Measurements from ENCODE around the gene UBE2QL1. TPM values are rescaled to one million over a fixed set of nuclear protein-coding genes. Genes with fewer than 3 reads are reported as not detected.
A peak's percentile ranks its signal among the peaks of the same experiment; 100 is the strongest.

UBE2QL1 gene, protein sequence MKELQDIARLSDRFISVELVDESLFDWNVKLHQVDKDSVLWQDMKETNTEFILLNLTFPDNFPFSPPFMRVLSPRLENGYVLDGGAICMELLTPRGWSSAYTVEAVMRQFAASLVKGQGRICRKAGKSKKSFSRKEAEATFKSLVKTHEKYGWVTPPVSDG
- total RNA-seq = not detected in 2 replicates

DNA sequence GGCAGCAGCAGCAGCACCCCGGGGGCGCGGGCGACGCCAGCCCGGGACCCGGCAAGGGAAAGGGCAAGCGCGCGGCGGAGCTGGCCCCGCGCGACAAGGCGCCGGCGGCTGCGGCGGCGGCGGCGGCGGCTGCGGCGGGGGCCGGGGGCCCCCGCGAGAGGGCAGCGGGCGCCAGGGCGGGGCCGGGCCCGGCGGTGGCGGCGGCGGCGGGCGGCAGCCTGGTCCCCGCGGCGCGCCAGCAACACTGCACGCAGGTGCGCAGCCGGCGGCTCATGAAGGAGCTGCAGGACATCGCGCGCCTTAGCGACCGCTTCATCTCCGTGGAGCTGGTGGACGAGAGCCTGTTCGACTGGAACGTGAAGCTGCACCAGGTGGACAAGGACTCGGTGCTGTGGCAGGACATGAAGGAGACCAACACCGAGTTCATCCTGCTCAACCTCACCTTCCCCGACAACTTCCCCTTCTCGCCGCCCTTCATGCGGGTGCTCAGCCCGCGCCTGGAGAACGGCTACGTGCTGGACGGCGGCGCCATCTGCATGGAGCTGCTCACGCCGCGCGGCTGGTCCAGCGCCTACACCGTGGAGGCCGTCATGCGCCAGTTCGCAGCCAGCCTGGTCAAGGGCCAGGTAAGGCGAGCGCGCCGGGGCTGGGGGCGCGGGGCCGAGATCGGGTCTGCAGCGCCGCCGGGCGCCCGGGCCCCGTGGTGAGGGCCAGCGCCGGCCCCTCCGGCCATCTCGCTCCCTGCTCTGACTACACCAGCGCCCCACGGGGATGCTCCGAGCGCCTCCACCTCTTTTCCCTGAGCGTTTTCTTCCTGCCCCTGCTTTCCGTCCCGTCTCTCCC, at the start of gene UBE2QL1:
UBE2QL1 (plus strand) TSS at position 238 of the 843 bp plus-strand sequence; CDS start at position 273, 35 bp downstream.
- peaks cover 11% of the 10 kb centered on the region for H3K27me3 ChIP-seq (ENCODE audit: control insufficient read depth, insufficient read depth, low read length)
- no peak for TF ChIP-seq CTCF (IDR thresholded peaks at IDR 0.05; ENCODE audit: insufficient read depth, low read length, severe bottlenecking)
- DNase-seq (ENCODE audit: low read depth) (no peak), FAIRE-seq (no peak)
- no peak within 1 kb of the TSS for H3K4me3 ChIP-seq (ENCODE audit: low read depth, low read length)
- no peaks in the 10 kb centered on the region for H3K36me3 ChIP-seq (ENCODE audit: control insufficient read depth, insufficient read depth, low read length)

DNA sequence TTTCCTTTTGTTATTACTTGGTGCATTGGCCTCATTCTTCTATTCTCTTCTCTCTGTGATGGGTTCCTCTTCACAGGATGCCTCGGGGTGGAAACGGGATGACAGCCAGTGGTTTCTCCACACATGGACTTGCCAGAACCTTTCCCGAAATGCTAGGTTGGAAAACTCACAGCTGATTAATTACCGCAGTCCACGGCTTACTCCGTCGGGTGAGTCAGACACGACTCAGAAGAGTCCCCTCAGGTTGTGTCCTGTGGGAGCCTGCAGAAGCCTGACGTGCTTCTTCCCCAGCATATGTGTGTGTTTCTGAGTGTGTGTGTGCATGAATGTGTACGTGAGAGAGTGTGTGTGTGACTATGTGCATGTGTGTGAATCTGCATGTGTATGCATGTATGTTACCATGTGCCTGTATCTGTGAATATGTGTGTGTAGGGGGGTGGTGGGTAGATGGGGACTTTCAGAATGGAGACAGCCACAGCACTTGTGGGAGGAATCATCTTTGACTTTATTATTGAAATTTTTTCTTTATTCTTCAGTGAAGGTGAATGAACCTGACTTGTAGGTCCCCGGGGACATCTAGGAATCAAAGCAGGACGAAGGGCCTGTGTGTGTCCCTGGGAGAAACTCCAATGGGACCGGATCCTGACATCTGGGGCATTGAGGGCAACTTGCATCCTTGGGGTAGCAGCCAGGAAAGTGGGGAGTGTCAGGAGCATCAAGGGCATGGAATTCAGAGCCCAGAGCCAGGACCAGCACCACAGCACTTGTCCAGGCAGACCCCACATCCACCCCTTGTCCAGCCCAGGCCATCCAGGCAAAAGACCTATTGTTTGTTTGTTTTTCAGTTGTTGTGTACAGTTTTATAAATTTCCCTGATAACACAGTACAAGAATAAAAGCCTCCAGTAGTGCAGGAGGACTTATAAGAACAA, 48.4 kb upstream of the UBE2QL1 start:
- TF ChIP-seq CTCF (IDR thresholded peaks at IDR 0.05; ENCODE audit: insufficient read depth, low read length, severe bottlenecking) = no peak

DNA sequence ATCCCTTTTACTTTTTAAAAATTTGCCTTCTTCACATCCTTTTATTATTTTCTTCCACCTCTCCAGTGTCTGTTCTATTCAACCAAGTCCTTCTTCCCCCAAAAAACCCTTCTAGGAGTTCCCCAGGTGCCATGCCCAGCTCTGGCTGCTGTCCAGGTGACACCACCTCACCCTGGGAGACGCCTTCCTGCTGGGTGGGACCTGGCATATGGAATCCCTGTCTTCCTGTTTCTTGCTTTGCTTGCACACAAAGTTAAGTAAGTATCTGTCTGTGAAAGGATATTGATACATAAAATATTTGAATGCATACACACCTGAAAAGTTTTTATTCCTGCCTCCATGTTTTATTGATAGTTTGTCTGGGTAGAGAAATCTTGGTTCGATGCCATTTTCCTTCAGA, 47.2 kb upstream of the UBE2QL1 start:
- FAIRE-seq (no peak), DNase-seq (ENCODE audit: low read depth) (peak; percentile 57)
- H3K27me3 ChIP-seq (ENCODE audit: control insufficient read depth, insufficient read depth, low read length) = no peaks in the 10 kb centered on the region

More for the DNA sequence above, 48.4 kb upstream of the UBE2QL1 start:
- no peaks in the 10 kb centered on the region for H3K36me3 ChIP-seq (ENCODE audit: control insufficient read depth, insufficient read depth, low read length)
- DNase-seq (ENCODE audit: low read depth) = peak; percentile 96
- H3K4me3 ChIP-seq (ENCODE audit: low read depth, low read length) = no peak overlapping the region
- H3K27me3 ChIP-seq (ENCODE audit: control insufficient read depth, insufficient read depth, low read length) = no peaks in the 10 kb centered on the region
- FAIRE-seq = no peak

GRCh38 chr5:6402939-6403338, 45.7 kb upstream of the UBE2QL1 start:
- FAIRE-seq (no peak), DNase-seq (ENCODE audit: low read depth) (peak; percentile 39)
- no peaks in the 10 kb centered on the region for H3K27me3 ChIP-seq (ENCODE audit: control insufficient read depth, insufficient read depth, low read length)
- TF ChIP-seq CTCF (IDR thresholded peaks at IDR 0.05; ENCODE audit: insufficient read depth, low read length, severe bottlenecking) = no peak
- H3K4me3 ChIP-seq (ENCODE audit: low read depth, low read length) = no peak overlapping the region
- no peaks in the 10 kb centered on the region for H3K36me3 ChIP-seq (ENCODE audit: control insufficient read depth, insufficient read depth, low read length)

More for the DNA sequence above, 47.2 kb upstream of the UBE2QL1 start:
- no peaks in the 10 kb centered on the region for H3K36me3 ChIP-seq (ENCODE audit: control insufficient read depth, insufficient read depth, low read length)
- TF ChIP-seq CTCF (IDR thresholded peaks at IDR 0.05; ENCODE audit: insufficient read depth, low read length, severe bottlenecking) = no peak
- H3K4me3 ChIP-seq (ENCODE audit: low read depth, low read length) = no peak overlapping the region

DNA sequence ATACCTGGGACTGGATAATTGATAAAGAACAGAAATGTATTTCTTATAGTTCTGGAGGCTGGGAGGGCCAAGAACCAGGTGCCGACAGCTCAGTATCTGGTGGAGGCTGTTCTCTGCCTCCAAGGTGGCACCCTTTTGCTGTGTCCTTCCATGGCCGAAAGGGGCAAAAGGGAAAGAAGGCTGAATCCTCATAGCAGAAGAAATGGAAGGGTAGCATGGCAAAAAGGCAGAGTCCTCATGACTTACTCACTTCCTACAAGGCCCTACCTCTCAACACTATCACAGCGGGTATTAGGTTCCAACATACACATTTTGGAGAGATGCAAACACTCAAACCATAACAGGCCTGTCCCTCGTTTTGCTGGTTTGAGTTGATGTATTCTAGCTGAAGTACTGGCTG, 45.2 kb upstream of the UBE2QL1 start:
- no peaks in the 10 kb centered on the region for H3K27me3 ChIP-seq (ENCODE audit: control insufficient read depth, insufficient read depth, low read length)
- FAIRE-seq (no peak), DNase-seq (ENCODE audit: low read depth) (no peak)
- no peak overlapping the region for H3K4me3 ChIP-seq (ENCODE audit: low read depth, low read length)
- no peak for TF ChIP-seq CTCF (IDR thresholded peaks at IDR 0.05; ENCODE audit: insufficient read depth, low read length, severe bottlenecking)
- H3K36me3 ChIP-seq (ENCODE audit: control insufficient read depth, insufficient read depth, low read length) = no peaks in the 10 kb centered on the region

All from bronchial epithelial cell (primary cell).